Anterior cingulate cortex (tissue), 58 donors: ENCODE results near the gene ZNF587.
"Not testable (repeated sequence)": the region's sequence is repeated elsewhere in the genome, so short reads cannot be mapped to it uniquely, and the experiment has no call there.

Experiments used
- DNase-seq, 58 donors: peaks; one replicate each; lab custom pipeline; 2025; lab: John Stamatoyannopoulos, UW

ZNF587 gene

DNA sequence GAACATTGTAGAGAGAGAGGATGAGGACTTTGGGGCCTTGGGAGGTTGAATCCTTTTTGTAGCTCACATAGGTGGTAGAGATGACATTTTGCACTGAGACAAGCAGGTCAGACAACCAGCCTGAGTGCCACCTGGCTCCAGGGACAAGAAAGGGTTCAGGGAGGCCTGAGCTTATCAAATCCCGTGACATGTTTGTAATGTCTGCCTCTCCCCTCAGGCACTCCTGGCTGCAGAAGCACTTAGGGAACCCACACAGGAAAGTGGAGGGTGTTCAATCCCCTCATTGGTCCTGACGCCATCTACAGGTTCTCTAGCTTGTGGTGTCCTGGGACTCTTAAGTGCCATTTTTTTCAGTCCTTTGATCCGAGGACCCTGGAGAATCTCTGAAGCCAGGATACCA lies 28.6 kb upstream of the ZNF587 start:
- not testable (repeated sequence) for DNase-seq

DNA sequence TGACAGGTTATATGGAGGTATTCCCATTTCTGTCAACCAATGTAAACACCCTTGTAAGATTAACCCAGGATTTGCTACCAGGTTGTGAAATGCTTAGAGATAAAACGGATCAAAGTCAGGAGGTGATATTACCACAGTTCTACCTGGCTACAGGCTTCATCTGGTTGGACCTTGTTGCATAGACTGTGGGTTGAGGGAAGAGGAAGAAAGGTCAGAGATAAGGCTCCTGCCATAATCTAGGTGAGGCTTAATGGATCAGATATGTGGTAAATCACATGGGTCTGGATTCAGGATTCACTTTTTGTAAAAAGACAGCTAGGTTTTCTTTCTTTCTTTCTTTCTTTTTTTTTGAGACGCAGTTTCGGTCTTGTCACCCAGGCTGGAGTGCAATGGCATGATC lies 28.2 kb upstream of the ZNF587 start:
- DNase-seq = not testable (repeated sequence)

DNA sequence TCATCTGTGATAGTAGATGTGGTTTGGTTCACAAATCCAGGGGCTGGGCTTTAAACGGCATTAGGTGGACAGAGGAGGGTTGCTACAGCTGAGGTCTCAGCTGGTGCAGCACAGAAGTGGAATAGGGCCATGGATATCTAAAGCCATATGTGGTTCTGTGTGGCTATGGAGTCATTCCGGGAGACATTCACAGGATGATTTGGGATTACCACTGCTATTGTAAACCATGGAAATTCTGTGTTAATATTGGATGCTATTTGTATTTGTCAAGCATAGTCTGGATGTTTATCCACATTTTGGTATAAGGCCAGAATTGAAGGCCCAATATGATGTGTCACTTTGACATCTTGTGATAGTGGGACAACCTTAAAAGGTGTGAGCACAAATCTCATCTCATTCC lies 26.5 kb upstream of the ZNF587 start:
- DNase-seq = not testable (repeated sequence)

DNA sequence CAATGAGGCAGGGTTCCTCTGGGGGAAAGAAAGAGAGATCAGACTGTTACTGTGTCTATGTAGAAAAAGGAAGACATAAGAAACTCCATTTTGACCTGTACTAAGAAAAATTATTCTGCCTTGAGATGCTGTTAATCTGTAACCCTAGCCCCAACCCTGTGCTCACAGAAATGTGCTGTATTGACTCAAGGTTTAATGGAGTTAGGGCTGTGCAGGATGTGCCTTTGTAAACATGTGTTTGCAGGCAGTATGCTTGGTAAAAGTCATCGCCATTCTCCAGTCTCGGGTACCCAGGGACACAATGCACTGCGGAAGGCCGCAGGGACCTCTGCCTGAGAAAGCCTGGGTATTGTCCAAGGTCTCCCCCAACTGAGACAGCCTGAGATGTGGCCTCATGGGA lies 26.1 kb upstream of the ZNF587 start:
- DNase-seq = not testable (repeated sequence)

DNA sequence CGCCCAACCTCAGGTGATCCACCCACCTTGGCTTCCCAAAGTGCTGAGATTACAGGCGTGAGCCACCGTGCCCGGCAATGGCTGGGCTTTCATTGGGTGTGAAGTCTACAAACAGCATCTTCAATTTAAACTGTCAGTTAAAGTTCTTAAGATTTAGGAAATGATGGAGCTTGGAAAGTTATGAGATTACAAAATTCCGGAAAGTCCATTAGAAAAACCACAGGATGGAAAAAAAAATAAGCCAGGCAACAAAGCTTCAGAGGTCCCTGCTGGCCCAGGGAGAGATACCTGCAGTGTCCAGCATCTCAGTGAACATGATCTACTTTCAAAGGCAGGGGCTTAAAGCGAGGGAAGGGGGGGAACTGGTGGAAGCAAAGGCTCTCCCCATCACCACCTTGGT lies 24.1 kb upstream of the ZNF587 start:
- DNase-seq = no peak

DNA sequence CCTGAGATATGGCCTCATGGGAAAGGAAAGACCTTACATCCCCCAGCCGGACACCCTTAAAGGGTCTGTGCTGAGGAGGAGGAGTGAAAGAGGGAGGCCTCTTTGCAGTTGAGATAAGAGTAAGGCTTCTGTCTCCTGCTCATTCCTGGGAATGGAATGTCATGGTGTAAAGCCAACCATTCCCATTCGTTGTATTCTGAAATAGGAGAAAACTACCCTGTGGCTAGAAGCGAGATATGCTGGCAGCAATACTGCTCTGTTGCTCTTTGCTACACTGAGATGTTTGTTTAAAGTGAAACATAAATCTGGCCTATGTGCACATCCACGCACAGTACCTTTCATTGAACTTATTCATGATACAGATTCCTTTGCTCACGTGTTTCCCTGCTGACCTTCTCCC lies 20.3 kb upstream of the ZNF587 start:
- DNase-seq = no peak

DNA sequence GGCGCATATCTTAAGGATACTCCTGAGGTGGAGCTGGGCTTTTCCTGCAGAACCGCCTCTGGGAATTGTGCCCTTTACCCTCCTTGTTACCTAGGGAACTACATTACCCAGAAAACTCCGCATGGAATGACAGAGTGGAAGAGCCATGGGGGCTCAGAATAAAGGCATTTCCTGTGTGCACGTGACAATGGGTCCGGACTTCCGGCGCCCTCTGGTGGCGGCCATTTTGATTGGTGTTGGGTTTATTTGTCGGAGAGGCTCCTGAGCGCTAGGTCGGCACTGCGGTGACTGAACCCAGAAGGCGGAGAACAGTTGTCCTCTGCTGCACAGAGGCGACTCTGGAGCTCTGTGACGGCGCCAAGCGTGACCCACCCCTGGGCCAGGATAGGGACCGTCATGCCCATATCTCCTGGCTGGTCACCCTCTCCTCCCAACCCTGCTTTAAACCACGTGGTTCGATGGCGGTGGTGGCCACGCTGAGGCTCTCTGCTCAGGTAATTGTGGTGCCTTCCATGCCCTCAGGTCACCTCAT lies 19.5 kb upstream of the ZNF587 start, which contains the start of gene ZNF587B:
Gene ZNF587B, plus strand, starts transcription at position 229 of the 532 bp plus-strand sequence. Its CDS starts 230 bp downstream, at position 459.
- peak in 56 of 58 donors; percentile 1 to 82 (median 44) for DNase-seq

DNA sequence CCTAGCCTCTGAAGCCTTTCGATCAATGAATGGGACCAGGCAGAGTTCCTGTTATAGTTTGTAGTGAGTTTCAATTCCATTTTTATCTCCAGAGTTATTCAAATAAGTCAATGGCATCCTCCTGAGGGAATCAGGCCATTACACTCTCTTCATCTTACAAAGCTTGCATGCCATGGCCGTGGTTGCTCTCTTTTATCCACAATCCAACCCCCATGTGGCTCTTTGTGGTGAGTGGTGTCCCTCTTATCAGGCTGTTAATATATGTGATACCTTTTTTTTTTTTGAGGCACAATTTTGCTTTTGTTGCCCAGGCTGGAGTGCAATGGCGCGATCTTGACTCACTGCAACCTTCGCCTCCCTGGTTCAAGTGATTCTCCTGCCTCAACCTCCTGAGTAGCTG lies 12.7 kb upstream of the ZNF587 start:
- DNase-seq = not testable (repeated sequence)

DNA sequence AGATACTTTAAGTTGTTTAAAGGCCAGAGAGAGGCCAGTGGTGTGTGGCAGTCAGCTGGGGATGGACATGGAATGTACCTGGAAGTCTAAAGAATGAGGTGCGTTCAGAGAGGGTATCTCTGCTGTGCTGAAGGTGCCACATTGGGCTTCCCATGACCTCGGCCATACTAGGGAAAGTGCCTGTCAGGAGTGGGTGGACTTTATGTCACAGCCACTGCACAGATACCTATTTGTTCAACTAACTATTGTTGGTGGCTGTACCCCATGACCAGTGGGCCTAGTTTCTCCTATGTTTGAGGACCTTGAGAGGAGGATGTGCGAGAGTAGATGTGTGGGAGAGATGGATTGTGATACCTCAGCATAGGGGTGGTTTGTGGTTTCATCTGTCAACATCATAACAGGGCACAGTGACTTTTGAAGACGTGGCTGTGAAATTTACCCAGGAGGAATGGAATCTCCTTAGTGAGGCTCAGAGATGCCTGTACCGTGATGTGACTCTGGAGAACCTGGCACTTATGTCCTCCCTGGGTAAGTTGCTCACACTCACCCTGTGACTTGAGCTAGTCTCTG lies 11.0 kb upstream of the ZNF587 start:
- DNase-seq = not testable (repeated sequence)

DNA sequence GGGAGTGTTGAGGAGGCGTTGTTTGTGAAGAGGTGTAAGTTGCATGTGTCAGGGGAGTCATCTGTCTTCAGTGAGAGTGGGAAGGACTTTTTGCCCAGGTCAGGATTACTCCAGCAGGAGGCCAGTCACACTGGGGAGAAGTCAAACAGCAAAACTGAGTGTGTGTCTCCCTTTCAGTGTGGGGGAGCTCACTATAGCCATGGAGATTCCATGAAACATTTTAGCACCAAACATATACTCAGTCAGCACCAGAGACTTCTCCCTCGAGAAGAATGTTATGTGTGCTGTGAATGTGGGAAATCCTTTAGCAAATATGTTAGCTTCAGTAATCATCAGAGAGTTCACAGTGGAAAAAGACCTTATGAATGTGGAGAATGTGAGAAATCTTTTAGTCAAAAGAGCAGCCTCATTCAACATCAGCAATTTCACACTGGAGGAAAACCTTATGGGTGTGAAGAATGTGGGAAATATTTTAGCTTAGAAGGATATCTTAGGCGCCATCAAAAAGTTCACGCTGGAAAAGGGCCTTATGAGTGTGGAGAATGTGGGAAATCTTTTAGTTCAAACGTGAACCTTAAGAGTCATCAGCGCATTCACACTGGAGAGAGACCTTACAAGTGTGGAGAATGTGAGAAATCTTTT lies 8.4 kb upstream of the ZNF587 start:
- no peak for DNase-seq

DNA sequence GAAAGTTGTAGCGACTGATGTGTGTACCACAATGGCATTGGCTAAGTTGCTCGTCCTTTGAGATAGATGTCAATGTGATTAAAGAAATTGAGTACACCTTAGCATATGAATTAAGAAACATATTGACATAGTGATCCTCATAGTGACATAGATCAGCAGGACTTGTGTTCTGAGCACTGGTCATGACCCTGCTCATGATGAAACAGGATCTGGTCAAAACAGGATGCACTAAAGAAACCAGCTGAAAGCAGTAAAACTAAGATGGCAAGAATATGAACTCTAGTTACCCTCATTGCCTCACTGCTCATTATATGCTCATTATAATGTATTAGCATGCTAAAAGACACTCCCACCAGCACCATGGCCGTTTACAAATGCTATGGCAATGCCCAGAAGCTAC lies 2.5 kb upstream of the ZNF587 start:
- not testable (repeated sequence) for DNase-seq

DNA sequence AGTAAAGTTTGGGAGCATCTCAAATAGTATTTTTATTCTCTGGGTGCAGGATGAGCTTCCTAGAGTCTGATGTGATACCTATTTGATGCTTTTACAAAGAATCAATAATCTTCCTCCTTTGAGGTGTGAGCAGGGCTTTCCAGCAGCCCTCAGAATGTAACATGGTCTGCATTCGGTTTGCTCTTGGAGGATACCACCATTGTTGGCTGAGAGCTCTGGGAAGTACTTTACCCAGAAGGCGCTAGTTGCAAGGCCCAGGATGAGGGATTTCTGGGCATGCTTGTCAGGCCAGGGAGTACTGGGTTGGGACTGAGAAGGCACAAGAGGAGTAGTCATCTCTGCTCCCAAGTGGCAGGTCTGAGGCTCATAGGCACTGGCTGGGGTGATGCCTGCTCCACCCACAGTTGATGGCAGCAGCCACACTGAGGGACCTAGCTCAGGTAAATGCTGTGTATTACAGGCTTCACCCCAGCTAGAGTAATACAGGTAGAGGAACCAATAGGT lies 445 bp upstream of the ZNF587 start:
- not testable (repeated sequence) for DNase-seq

DNA sequence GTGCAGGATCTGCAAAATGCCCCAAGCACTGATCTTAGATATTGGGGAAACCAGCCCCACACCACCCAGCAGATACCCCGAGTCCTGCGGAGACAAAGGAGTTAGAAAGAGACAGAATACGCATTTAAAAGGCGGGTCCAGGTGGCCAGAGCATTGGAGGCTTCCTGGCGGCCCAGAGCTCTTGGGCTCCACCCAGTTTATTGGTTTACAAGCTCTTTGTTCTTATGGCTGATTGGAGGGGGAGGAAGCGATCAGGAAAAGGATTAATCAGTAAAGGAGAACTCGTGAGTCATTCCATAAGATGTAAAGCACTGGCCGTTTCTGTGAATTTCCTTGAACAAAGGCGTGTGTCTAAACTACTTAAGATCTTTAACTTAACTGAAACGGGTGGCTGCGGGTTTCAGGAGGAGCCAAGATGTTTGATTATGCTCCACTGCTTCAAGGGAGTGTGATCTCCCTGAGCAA lies 926 bp downstream of the ZNF587 start:
- DNase-seq = no peak

DNA sequence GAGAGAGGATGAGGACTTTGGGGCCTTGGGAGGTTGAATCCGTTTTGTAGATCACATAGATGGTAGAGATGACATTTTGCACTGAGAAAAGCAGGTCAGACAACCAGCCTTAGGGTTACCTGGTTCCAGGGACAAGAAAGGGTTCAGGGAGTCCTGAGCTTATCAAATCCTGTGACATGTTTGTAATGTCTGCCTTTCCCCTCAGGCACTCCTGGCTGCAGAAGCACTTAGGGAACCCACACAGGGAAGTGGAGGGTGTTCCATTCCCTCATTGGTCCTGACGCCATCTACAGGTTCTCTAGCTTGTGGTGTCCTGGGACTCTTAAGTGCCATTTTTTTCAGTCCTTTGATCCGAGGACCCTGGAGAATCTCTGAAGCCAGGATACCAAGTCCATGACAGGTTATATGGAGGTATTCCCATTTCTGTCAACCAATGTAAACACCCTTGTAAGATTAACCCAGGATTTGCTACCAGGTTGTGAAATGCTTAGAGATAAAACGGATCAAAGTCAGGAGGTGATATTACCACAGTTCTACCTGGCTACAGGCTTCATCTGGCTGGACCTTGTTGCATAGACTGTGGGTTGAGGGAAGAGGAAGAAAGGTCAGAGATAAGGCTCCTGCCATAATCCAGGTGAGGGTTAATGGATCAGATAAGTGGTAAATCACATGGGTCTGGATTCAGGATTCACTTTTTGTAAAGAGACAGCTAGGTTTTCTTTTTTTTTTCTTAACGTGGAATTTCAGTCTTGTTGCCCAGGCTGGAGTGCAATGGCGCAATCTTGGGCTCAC lies 2.3 kb downstream of the ZNF587 start:
- not testable (repeated sequence) for DNase-seq

DNA sequence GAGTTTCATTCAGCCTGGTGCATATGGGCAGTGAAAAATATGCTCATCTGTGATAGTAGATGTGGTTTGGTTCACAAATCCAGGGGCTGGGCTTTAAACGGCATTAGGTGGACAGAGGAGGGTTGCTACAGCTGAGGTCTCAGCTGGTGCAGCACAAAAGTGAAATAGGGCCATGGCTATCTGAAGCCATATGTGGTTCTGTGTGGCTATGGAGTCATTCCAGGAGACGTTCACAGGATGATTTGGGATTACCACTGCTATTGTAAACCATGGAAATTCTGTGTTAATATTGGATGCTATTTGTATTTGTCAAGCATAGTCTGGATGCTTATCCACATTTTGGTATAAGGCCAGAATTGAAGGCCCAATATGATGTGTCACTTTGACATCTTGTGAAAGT lies 4.5 kb downstream of the ZNF587 start:
- DNase-seq = not testable (repeated sequence)

DNA sequence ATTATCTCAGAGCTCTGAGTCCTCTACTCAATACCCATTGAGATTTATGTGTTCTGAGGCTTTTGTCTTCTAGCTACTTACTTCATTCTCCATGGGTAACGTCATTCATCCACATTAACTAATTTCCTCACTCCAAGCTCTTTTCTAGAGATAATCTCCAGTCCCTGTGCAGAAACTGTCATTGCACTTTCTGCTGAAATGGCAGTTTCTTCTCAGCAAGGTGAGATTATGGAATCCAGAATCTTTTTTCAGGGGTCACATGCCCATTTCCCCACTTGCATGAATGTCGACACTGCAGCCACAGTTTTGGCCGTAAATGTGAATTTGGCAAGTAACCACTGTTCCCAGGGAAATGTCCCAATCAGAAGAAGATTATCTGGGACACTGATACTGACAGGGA lies 12.7 kb downstream of the ZNF587 start:
- not testable (repeated sequence) for DNase-seq

DNA sequence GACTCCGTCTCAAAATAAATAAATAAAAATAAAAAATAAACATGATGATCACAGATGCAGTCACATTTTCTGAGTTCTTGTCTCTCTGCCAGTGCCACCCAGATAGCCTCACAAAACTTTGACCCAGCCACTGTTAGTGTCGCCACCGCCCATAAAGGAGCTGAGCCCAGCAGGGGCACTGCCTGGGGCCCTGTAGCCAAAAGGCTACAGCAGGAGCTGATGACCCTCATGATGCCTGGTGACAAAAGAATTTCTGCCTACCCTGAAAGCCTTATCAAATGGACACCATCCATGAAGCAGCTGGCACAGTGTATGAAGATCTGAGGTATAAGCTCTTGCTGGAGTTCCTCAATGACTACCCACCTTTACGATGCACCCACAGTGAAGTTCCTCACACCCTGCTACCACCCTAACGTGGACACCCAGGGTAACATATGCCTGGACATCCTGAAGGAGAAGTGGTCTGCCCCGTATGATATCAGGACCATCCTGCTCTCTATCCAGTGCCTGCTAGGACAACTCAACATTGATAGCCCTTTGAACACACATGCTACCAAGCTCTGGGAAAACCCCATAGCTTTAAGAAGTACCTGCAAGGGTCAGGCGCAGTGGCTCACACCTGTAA lies 18.3 kb downstream of the ZNF587 start:
- DNase-seq = no peak

DNA sequence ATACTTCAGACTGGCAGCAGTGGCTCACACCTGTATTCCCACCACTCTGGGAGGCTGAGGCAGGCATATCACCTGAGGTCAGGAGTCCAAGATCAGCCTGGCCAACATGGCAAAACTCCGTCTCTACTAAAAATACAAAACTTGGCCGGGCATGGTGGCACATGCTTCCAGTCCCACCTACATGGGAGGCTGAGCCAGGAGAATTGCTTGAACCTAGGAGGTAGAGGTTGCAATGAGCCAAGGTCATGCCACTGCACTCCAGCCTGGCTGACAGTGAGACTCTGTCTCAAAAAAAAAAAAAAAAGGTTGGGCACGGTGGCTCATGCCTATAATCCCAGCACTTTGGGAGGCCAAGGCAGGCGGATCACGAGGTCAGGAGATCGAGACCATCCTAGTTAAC lies 20.0 kb downstream of the ZNF587 start:
- not testable (repeated sequence) for DNase-seq

DNA sequence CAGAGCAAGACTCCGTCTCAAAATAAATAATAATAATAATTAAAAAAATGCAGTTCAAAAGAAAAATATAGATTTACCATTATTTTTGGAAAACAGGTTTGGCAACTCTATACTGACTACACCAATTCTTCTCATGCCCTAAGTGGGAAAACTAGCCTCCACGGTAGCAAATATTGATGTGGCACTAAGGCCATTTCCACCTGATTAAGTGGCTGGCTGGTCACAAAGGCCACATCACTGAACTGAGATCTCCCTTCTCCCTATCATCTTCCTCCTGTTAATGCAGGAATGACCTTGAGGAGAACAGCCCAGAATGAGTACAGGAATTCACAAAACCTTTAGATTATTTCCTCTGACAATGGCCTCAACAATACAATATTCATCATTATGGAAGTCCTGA lies 20.6 kb downstream of the ZNF587 start:
- no peak for DNase-seq

DNA sequence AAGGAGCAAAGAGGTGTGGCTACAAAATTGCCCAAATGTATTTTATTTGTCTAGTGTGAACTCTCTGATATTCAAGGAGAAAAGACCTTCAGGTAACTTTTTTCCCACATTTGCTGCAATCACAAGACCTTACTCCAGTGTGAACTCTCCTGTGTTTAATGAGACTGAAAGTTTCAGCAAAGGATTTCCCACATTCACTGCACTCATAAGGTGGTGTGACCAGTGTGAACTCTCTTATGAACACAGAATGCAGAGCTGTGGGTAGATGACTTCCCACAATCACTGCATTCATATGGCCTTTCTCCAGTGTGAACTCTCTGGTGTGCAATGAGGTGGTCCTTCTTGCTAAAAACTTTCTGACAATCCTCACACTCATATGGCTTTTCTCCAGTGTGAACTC lies 22.8 kb downstream of the ZNF587 start:
- DNase-seq = no peak
